NCI-H1694 (cell line): ENCODE measurements around the gene MTMR3.
"Not testable (repeated sequence)": the region's sequence is repeated elsewhere in the genome, so short reads cannot be mapped to it uniquely, and the experiment has no call there.

Experiments
- DNase-seq: peaks from one replicate; lab custom pipeline; 2025; lab: John Stamatoyannopoulos, UW

MTMR3 gene

DNA sequence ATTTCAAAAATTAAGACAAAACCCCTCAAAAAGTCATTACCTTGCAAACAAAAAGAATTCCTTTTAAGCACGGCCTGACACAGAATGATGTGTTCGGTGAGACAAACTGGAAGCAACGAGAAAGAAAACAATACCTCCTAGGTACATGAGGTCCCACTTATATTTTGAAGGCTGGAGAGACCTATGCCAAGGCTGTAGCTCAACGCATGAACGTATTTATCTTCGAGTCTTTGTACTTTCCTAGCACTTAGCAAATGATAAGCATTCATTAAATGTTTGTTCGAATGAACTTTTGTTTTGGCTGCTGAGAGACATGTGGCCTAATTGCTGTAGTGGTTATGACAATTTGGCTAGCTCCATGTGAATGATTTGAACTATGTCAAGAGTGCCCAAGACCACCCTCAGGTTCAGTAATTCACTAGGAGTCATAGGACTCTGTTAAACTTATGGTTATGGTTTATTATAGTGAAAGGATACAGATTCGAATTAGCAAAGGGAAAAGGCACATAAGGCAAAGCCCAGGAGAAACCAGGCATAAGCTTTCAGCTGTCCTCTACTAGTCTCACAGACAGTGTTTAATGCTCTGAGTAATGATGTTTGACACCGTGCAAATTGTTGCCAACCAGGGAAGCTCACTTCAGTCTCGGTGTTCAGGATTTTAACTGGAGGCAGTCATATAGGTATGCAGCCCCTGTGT, 171.2 kb downstream of the MTMR3 start:
- DNase-seq, result no peak

GRCh38 chr22:30054764-30055069, 171.7 kb downstream of the MTMR3 start:
- no peak for DNase-seq

DNA sequence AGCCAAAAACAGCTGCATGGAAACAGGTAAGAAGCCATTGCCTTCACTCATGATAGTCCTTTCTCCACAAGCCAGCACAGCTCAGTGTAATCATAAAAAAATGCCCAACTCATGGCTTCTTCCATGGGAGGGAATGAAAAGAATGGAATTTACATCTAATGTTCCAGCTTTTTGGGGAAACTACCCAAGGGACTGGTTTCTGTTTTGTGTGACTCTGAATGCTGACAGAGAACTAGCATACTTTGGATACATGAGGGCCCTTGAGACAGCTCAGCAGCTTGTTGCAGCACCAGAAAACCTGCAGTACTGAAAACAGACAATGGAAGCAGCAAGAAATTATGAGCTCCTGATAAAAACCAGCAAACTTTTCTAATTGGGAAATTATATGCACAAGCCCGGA, 173.0 kb downstream of the MTMR3 start:
- DNase-seq, result no peak

DNA sequence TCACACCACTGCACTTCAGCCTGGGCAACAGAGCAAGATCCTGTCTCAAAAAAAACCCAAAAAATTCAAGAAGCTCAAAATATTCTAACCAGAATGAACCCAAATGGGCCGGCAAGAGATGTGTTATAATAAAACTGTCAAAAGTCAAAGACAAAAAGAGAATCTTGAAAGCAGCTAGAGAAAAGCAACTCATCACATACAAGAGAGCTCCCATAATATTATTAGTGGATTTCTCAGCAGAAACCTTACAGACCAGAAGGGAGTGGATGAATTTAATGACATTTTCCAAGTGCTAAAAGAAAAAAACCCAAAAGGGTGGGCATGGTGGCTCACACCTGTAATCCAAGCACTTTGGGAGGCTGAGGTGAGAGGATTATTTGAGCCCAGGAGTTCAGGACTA, 174.4 kb downstream of the MTMR3 start:
- no peak for DNase-seq

GRCh38 chr22:30059346-30060020, 176.5 kb downstream of the MTMR3 start:
- not testable (repeated sequence) for DNase-seq

GRCh38 chr22:30061094-30061493, 178.1 kb downstream of the MTMR3 start:
- DNase-seq, result not testable (repeated sequence)

GRCh38 chr22:30062259-30062658, 179.3 kb downstream of the MTMR3 start:
- no peak for DNase-seq

DNA sequence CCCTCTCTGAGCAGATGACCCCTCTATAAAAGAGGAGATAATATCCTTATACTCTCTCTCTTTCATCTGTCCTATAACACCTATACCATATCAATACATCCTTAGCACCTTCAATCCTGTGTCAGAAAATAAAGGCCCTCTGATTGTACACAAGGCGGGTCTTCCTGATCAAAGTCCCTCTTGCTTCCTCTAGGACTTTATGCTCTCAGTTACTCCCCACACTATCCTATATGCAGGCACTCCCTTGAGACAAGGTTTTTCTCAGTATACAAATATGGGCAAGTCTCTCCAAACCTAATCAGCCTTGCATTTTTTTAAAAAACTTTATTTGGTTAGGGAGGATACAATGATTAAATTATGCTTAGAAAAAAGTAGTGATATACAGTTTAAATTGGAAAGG, 180.0 kb downstream of the MTMR3 start:
- no peak for DNase-seq

GRCh38 chr22:30064172-30064571, 181.2 kb downstream of the MTMR3 start:
- no peak for DNase-seq

DNA sequence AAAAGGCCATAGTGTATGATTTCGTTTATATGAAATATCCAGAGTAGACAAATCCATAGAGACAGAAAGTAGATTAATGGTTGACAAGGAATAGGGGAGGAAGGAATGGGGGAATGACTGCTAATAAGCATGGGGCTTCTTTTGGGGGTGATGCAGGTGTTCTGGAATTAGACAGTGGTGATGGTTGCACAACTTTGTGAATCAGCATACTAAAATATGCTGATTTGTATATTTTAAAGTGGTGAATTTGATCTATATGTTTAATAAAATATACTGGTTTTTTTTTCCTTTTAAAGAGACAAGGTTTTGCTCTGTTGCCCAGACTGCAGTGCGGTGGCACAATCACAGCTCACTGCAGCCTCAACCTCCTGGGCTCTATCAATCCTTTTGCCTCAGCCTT, 190.8 kb downstream of the MTMR3 start:
- DNase-seq, result no peak

DNA sequence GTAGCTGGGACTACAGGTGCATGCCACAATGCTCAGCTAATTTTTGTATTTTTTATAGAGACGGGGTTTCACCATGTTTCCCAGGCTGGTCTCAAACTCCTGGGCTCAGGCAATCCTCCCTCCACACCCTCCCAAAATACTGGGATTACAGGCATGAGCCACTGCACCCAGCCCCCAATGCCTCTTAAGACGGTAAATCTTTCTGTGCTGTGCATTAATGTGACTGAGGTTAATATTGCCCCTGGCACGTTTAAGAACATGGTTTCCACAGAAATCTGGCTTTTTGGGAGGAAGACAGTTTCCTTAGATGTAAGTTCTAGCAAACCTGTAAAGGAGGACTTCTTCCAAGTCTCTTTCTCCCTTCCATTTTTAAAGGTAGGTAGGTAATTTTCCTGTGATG, 191.2 kb downstream of the MTMR3 start:
- DNase-seq, result no peak

DNA sequence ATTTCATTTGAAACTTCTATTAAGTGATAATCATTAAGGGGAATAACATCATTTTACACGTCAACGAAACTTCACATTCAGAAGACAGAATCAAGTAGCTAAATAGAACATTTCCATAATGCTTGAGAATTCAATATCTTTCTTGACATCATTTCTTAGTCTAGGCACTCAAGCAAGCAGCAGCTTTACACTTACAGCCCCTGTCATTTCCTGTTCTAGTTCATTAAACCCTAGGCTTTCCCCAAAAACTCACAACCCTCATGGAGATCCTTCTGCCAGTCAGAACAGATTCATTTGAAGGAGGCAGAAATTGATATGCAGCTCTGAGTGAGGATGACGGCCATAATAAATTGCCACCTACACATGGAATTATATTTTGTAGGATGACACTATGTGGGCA, 192.0 kb downstream of the MTMR3 start:
- no peak for DNase-seq

DNA sequence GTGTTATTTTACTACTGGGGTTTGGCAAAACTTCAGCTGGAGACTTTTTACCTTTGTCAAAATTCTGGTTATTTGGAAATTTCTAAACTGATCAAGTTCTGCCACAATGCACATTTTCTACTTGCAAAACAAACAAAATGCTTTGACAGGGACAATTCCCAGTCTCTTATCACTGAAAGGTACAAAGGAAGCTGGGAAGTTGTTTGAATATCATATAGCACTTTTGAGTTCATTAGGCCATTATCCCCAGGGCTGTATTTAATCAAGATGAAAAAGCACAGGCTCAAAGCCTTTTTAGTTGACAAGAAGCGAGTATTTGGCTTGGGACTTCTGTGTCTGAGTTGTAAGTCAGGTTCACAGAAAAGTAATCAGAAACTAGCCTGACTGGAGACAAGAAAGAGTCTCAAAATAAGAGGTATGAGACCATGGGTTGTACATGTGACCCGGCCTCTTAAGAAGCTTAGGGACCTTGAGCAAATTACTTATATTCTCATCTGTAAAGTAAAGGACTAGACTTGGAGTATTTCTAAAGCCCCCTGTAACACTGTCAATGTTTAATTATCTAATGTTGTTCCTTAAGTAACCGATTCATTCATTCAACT, 194.4 kb downstream of the MTMR3 start:
- DNase-seq, result no peak

DNA sequence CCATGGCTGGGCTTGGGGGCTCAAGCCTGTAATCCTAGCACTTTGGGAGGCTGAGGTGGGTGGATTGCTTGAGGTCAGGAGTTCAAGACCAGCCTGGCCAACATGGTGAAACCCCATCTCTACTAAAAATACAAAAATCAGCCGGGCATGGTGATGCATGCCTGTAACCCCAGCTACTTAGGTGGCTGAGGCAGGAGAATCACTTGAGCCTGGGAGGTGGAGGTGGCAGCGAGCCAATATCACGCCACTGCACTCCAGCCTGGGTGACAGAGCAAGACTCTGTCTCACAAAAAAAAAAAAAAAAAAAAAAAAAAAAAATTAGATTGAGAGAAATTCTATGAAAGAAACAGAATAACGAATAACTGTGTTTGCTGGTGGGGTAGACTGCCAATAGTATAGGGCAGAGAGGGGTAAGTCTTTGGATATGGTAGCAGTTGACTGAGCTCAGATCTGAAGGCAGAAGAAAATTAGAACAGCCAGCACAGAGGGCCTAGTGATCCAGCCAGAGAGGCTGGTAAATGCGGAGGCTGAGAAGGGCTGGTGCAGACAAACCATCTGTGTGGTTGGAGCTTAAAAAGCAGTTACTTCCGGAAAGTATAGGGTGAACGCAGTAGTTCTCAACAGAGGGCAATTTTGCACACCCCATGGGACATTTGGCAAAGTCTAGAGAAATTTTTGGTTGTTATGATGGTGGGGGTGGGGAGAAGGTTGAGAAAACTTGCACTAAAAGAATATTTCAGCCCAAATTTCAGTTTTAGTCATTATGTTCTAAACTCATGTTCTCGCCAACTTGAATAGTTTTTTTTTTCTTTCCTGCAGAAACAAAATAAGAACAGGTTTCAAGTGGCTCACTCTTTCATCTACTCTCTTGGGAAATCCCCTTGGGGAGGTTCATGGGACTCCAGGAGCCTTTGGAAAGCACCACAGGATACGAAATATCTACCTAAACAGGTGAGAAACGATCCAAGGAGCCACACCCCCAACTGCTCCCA, 195.6 kb downstream of the MTMR3 start:
- no peak for DNase-seq

- no peak for DNase-seq
Observed at GRCh38 chr22:30079952-30080533, 197.1 kb downstream of the MTMR3 start, which contains the start of gene HORMAD2. Gene HORMAD2 (plus strand): TSS chr22:30080464. CDS start chr22:30093953, 13,489 bp downstream.
